HepG2 (cell line): ENCODE measurements around the gene CUL9. TPM values are rescaled to one million over a fixed set of nuclear protein-coding genes. Genes with fewer than 3 reads are reported as not detected.

Experiments used
- AGO2 ChIP-seq: fragments of 200-400 bp; formaldehyde crosslinking; optimal IDR thresholded peaks from 2 replicates; pipeline ENCODE3; 2017; ENCODE audit warnings: mild to moderate bottlenecking, low read depth, low read length, moderate library complexity
- GFI1 ChIP-seq: sonication (generic); formaldehyde crosslinking; IDR thresholded peaks from 2 replicates; pipeline ENCODE4 v1.5.0; 2020; ENCODE audit warnings: missing genetic modification reagents, mild to moderate bottlenecking, borderline replicate concordance
- IRF2 ChIP-seq: IDR thresholded peaks from 2 replicates; pipeline ENCODE4 v1.6.1; 2018; ENCODE audit warnings: missing genetic modification reagents, missing compliant biosample characterization
- NCOA1 ChIP-seq: sonication (generic); formaldehyde crosslinking; IDR thresholded peaks from 2 replicates; pipeline ENCODE4 v1.9.0; 2021; ENCODE audit warnings: missing genetic modification reagents
- NRL ChIP-seq: sonication (generic); formaldehyde crosslinking; IDR thresholded peaks from 2 replicates; pipeline ENCODE4 v1.5.0; 2020; ENCODE audit warnings: missing genetic modification reagents, mild to moderate bottlenecking, moderate library complexity, borderline replicate concordance
- RBAK ChIP-seq: sonication (generic); formaldehyde crosslinking; IDR thresholded peaks from 2 replicates; pipeline ENCODE4 v1.5.1; 2020; ENCODE audit warnings: mild to moderate bottlenecking, missing genetic modification reagents
- RCOR2 ChIP-seq: IDR thresholded peaks from 2 replicates; pipeline ENCODE4 v1.6.1; 2016; ENCODE audit warnings: missing biosample characterization, missing genetic modification reagents
- SIN3B ChIP-seq: fragments of 150-350 bp; IDR thresholded peaks from 2 replicates; pipeline ENCODE4 v1.6.1; 2014; ENCODE audit warnings: low read length
- SRSF1 ChIP-seq: fragments of 200-400 bp; formaldehyde crosslinking; optimal IDR thresholded peaks from 2 replicates; pipeline ENCODE3; 2017; ENCODE audit warnings: mild to moderate bottlenecking, low read depth, low read length, moderate library complexity
- TGIF2 ChIP-seq: IDR thresholded peaks from 2 replicates; pipeline ENCODE4 v1.6.1; 2016; ENCODE audit warnings: control low read depth, missing compliant biosample characterization
- THAP11 ChIP-seq: IDR thresholded peaks from 2 replicates; pipeline ENCODE4 v1.6.1; 2016; ENCODE audit warnings: missing biosample characterization, missing genetic modification reagents
- ZNF274 ChIP-seq: sonication (generic); formaldehyde crosslinking; IDR thresholded peaks from 2 replicates; pipeline ENCODE4 v1.5.1; 2020; ENCODE audit warnings: mild to moderate bottlenecking, missing genetic modification reagents
- ZNF572 ChIP-seq: sonication (generic); formaldehyde crosslinking; IDR thresholded peaks from 2 replicates; pipeline ENCODE4 v1.5.1; 2020; ENCODE audit warnings: mild to moderate bottlenecking, missing genetic modification reagents
- ZNF598 ChIP-seq: sonication (generic); formaldehyde crosslinking; IDR thresholded peaks from 2 replicates; pipeline ENCODE4 v1.5.1; 2020; ENCODE audit warnings: mild to moderate bottlenecking, missing genetic modification reagents, borderline replicate concordance
- ZNF790 ChIP-seq: sonication (generic); formaldehyde crosslinking; IDR thresholded peaks from 2 replicates; pipeline ENCODE4 v1.8.0; 2022; ENCODE audit warnings: missing genetic modification reagents, mild to moderate bottlenecking, borderline replicate concordance
- polyA plus RNA-seq, 8 experiments: library from polyadenylated mRNA; depleted of rRNA in 3 of 8; stranded (reverse) in 7 of 8; unstranded in 1 of 8; fragments of >200 nt; fragmentation: Illumina TruSeq in 4 of 8; extraction: Trizol in 4 of 8; gene quantifications; 2 replicates each; pipeline versions ENCODE4 v1.2.1 to v1.2.3, GENCODE V29; 2011 to 2016; ENCODE audit warnings: low read depth in 4 of 8, missing spikeins in 1 of 8, mixed read lengths in 1 of 8; ENCODE audit not compliant: insufficient read depth in 1 of 8
- total RNA-seq, 5 experiments: library from RNA; depleted of rRNA; stranded (reverse); fragments of >200 nt; fragmentation: Illumina TruSeq; extraction: Trizol; gene quantifications; 2 replicates each; pipeline ENCODE4 v1.2.3, GENCODE V29; 2016; ENCODE audit warnings: low read depth in 1 of 5
- TF ChIP-seq, protein P1 (sequence below): sonication (generic); formaldehyde crosslinking; conservative IDR thresholded peaks from 2 replicates; pipeline ENCODE4 v1.4.0; 2020; ENCODE audit warnings: mild to moderate bottlenecking, missing genetic modification reagents, moderate library complexity
- TF ChIP-seq, protein P2 (sequence below): sonication (generic); formaldehyde crosslinking; IDR thresholded peaks from 2 replicates; pipeline ENCODE4 v1.4.0; 2020; ENCODE audit warnings: low read depth, mild to moderate bottlenecking, missing genetic modification reagents
- TF ChIP-seq, protein P3 (sequence below): IDR thresholded peaks from 2 replicates; pipeline ENCODE4 v1.6.1; 2016
- TF ChIP-seq, protein P4 (sequence below): sonication (generic); formaldehyde crosslinking; IDR thresholded peaks from 2 replicates; pipeline ENCODE4 v1.5.1; 2020; ENCODE audit warnings: missing genetic modification reagents, mild to moderate bottlenecking, borderline replicate concordance
- TF ChIP-seq, protein P5 (sequence below), 2 experiments: fragments of 450-650 bp in 1 of 2; sonication (generic) in 1 of 2; formaldehyde crosslinking; IDR thresholded peaks; 2 replicates each; pipeline versions ENCODE4 v1.5.0 to v1.8.0; 2020 to 2022; ENCODE audit warnings: mild to moderate bottlenecking in 1 of 2, missing genetic modification reagents in 1 of 2

CUL9 gene
- total and polyA plus RNA-seq, 2 of the 13 experiments (the other 11 are each of a cell fraction or from before 2014, with no cell fraction given) = 11.4 to 13.7 TPM

DNA sequence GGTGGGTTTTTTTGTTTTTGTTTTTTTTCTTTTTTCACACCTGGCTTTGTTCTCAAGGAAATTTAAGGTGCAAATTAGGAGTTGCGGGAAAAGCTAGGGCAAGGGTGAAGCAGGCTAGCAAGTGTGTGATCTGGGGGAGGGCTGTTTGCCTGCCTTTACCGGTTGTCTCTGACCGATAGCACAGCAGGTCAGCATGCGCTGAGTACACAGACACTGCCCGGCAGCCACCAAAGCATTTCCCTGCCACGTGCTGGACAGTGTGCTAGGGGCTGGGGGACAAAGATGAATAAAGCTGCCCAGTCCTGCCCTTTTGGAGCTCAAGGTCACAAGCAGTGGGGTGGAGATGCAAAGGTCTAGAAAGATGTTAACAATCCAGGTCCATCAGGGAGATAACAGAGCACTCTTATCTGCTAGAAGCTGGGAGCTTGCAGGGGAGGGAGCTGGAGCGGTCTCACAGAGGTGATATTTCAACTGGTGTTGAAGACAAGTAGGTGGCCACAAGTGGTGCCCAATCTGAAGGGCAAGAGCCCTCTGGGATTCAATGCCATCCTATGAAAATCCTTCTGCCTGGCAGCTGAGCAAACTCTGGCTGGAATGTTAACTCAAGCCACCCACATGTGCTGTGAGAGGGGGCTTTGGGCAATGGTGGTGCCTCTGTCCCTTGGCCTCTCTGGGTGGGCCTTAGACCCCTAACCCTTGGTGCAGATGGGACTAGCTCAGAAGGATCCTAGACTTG lies 85.8 kb downstream of the CUL9 start (continued):
- TF ChIP-seq SIN3B = no peak
- TF ChIP-seq NRL (CRISPR knock-in tag) = peak; percentile 94
- no peak for TF ChIP-seq SRSF1
- peak; percentile 100 for TF ChIP-seq NCOA1
- peak; percentile 98 for TF ChIP-seq GFI1 (CRISPR knock-in tag)
- TF ChIP-seq ZNF274 (CRISPR knock-in tag) = peak; percentile 97
- TF ChIP-seq THAP11 (CRISPR knock-in tag) = peak; percentile 91
- peak; percentile 100 for TF ChIP-seq RCOR2 (CRISPR knock-in tag)
- peak; percentile 100 for TF ChIP-seq ZNF598 (CRISPR knock-in tag)
- TF ChIP-seq ZNF790 (CRISPR knock-in tag) = peak; percentile 91; the same call in 1 of the 2 replicates
- TF ChIP-seq, protein P1, sequence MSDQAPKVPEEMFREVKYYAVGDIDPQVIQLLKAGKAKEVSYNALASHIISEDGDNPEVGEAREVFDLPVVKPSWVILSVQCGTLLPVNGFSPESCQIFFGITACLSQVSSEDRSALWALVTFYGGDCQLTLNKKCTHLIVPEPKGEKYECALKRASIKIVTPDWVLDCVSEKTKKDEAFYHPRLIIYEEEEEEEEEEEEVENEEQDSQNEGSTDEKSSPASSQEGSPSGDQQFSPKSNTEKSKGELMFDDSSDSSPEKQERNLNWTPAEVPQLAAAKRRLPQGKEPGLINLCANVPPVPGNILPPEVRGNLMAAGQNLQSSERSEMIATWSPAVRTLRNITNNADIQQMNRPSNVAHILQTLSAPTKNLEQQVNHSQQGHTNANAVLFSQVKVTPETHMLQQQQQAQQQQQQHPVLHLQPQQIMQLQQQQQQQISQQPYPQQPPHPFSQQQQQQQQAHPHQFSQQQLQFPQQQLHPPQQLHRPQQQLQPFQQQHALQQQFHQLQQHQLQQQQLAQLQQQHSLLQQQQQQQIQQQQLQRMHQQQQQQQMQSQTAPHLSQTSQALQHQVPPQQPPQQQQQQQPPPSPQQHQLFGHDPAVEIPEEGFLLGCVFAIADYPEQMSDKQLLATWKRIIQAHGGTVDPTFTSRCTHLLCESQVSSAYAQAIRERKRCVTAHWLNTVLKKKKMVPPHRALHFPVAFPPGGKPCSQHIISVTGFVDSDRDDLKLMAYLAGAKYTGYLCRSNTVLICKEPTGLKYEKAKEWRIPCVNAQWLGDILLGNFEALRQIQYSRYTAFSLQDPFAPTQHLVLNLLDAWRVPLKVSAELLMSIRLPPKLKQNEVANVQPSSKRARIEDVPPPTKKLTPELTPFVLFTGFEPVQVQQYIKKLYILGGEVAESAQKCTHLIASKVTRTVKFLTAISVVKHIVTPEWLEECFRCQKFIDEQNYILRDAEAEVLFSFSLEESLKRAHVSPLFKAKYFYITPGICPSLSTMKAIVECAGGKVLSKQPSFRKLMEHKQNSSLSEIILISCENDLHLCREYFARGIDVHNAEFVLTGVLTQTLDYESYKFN (CRISPR knock-in tag) = peak; percentile 100
- TF ChIP-seq, protein P2, sequence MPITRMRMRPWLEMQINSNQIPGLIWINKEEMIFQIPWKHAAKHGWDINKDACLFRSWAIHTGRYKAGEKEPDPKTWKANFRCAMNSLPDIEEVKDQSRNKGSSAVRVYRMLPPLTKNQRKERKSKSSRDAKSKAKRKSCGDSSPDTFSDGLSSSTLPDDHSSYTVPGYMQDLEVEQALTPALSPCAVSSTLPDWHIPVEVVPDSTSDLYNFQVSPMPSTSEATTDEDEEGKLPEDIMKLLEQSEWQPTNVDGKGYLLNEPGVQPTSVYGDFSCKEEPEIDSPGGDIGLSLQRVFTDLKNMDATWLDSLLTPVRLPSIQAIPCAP (CRISPR knock-in tag) = no peak
- TF ChIP-seq ZNF572 (CRISPR knock-in tag) = peak; percentile 94; the same call in 1 of the 2 replicates
- TF ChIP-seq, protein P3, sequence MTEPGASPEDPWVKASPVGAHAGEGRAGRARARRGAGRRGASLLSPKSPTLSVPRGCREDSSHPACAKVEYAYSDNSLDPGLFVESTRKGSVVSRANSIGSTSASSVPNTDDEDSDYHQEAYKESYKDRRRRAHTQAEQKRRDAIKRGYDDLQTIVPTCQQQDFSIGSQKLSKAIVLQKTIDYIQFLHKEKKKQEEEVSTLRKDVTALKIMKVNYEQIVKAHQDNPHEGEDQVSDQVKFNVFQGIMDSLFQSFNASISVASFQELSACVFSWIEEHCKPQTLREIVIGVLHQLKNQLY (CRISPR knock-in tag) = peak; percentile 100
- TF ChIP-seq, protein P4, sequence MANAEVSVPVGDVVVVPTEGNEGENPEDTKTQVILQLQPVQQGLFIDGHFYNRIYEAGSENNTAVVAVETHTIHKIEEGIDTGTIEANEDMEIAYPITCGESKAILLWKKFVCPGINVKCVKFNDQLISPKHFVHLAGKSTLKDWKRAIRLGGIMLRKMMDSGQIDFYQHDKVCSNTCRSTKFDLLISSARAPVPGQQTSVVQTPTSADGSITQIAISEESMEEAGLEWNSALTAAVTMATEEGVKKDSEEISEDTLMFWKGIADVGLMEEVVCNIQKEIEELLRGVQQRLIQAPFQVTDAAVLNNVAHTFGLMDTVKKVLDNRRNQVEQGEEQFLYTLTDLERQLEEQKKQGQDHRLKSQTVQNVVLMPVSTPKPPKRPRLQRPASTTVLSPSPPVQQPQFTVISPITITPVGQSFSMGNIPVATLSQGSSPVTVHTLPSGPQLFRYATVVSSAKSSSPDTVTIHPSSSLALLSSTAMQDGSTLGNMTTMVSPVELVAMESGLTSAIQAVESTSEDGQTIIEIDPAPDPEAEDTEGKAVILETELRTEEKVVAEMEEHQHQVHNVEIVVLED (CRISPR knock-in tag) = peak; percentile 84
- peak; percentile 99 for TF ChIP-seq IRF2
- peak; percentile 87; the same call in 1 of the 2 replicates for TF ChIP-seq RBAK (CRISPR knock-in tag)
- no peak for TF ChIP-seq AGO2
- TF ChIP-seq TGIF2 (CRISPR knock-in tag) = peak; percentile 97
- TF ChIP-seq, protein P5, sequence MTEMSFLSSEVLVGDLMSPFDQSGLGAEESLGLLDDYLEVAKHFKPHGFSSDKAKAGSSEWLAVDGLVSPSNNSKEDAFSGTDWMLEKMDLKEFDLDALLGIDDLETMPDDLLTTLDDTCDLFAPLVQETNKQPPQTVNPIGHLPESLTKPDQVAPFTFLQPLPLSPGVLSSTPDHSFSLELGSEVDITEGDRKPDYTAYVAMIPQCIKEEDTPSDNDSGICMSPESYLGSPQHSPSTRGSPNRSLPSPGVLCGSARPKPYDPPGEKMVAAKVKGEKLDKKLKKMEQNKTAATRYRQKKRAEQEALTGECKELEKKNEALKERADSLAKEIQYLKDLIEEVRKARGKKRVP (CRISPR knock-in tag; IDR thresholded peaks at IDR 0.05) = peak in 1 of 2 experiments; percentile 93; a peak in 2 of 4 replicates
